Prostate gland (tissue), 2 donors: ENCODE data around the gene OR5A2.

Source experiments
- POLR2AphosphoS5 ChIP-seq: sonication (generic); formaldehyde crosslinking; IDR thresholded peaks from one replicate; pipeline ENCODE4 v1.6.1; 2017; ENCODE audit warnings: antibody characterized with exemption
- TF ChIP-seq, protein P1 (sequence below), 4 experiments: fragments of 200-600 bp in 2 of 4; fragments of 450-650 bp in 2 of 4; sonication (generic) in 2 of 4; IDR thresholded peaks; 1 replicate in 3 of 4; 2 replicates in 1 of 4; pipeline ENCODE4 v1.5.1; 2016 to 2019; ENCODE audit warnings: antibody characterized with exemption in 4 of 4, mild to moderate bottlenecking in 2 of 4, moderate library complexity in 2 of 4

DNA sequence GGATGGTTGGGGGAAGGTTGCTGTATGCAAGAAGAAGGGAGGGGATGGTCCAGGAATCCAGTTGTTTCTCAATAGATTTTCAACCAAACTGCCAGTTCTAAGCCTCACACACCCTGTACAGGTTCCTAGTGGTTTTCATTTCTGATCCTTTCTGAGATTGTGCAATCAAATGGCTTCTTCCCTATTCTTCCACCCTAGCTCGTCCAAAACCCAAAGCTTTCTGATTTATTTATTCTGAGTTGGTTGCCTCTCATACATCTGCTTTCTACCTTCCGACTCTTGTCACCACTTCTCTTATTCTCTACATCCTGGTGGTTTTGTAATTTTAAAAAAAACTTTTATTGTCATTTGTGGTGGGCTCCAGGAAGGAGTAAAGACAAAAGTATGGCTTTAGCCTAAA lies 12.6 kb downstream of the OR5A2 start:
- TF ChIP-seq, protein P1, sequence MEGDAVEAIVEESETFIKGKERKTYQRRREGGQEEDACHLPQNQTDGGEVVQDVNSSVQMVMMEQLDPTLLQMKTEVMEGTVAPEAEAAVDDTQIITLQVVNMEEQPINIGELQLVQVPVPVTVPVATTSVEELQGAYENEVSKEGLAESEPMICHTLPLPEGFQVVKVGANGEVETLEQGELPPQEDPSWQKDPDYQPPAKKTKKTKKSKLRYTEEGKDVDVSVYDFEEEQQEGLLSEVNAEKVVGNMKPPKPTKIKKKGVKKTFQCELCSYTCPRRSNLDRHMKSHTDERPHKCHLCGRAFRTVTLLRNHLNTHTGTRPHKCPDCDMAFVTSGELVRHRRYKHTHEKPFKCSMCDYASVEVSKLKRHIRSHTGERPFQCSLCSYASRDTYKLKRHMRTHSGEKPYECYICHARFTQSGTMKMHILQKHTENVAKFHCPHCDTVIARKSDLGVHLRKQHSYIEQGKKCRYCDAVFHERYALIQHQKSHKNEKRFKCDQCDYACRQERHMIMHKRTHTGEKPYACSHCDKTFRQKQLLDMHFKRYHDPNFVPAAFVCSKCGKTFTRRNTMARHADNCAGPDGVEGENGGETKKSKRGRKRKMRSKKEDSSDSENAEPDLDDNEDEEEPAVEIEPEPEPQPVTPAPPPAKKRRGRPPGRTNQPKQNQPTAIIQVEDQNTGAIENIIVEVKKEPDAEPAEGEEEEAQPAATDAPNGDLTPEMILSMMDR (IDR thresholded peaks at IDR 0.05), result no peak
- no peak for TF ChIP-seq POLR2AphosphoS5
